H9 (cell line): ENCODE measurements around the gene KRT9. TPM values are rescaled to one million over a fixed set of nuclear protein-coding genes. Genes with fewer than 3 reads are reported as not detected.
"Not testable (repeated sequence)": the region's sequence is repeated elsewhere in the genome, so short reads cannot be mapped to it uniquely, and the experiment has no call there.

Experiments used
- DNase-seq: peaks from one replicate; pipeline ENCODE4 v3.0.0-alpha.2; 2017
- H2AFZ ChIP-seq: one replicate; pipeline ENCODE4 v1.6.1; 2013; ENCODE audit warnings: mild to moderate bottlenecking, low read length, control low read depth, moderate library complexity
- H2AK5ac ChIP-seq: 2 replicates; pipeline ENCODE4 v1.6.1; 2013; ENCODE audit warnings: low read length, control low read depth, mixed read lengths; ENCODE audit not compliant: insufficient read length
- H2BK120ac ChIP-seq: one replicate; pipeline ENCODE4 v1.6.1; 2013; ENCODE audit warnings: low read depth, mild to moderate bottlenecking, low read length, control low read depth, inconsistent platforms; ENCODE audit not compliant: poor library complexity, severe bottlenecking
- H2BK12ac ChIP-seq: 2 replicates; pipeline ENCODE4 v1.6.1; 2013; ENCODE audit warnings: low read length, control low read depth, mixed read lengths, low read depth; ENCODE audit not compliant: insufficient read length
- H2BK15ac ChIP-seq: 2 replicates; pipeline ENCODE4 v1.6.1; 2013; ENCODE audit warnings: low read depth, low read length, control low read depth
- H2BK20ac ChIP-seq: one replicate; pipeline ENCODE4 v1.6.1; 2013; ENCODE audit warnings: low read depth, mild to moderate bottlenecking, low read length, control low read depth, inconsistent platforms; ENCODE audit not compliant: poor library complexity, severe bottlenecking
- H2BK5ac ChIP-seq: 2 replicates; pipeline ENCODE4 v1.6.1; 2013; ENCODE audit warnings: low read length, control low read depth, mixed read lengths; ENCODE audit not compliant: insufficient read length
- H3K14ac ChIP-seq: 2 replicates; pipeline ENCODE4 v1.6.1; 2013; ENCODE audit warnings: low read length, control low read depth; ENCODE audit not compliant: insufficient read depth
- H3K18ac ChIP-seq: 2 replicates; pipeline ENCODE4 v1.6.1; 2013; ENCODE audit warnings: low read depth, mild to moderate bottlenecking, mixed read lengths, low read length, control low read depth; ENCODE audit not compliant: insufficient read length
- H3K23ac ChIP-seq: 2 replicates; pipeline ENCODE4 v1.6.1; 2013; ENCODE audit warnings: low read length, control low read depth, mixed read lengths, low read depth; ENCODE audit not compliant: insufficient read length
- H3K23me2 ChIP-seq: 2 replicates; pipeline ENCODE4 v1.6.1; 2013; ENCODE audit warnings: low read depth, mild to moderate bottlenecking, mixed read lengths, low read length, control low read depth; ENCODE audit not compliant: insufficient read length, poor library complexity, severe bottlenecking
- H3K27ac ChIP-seq: 2 replicates; pipeline ENCODE4 v1.5.1; 2013; ENCODE audit warnings: low read length, control low read depth, mixed read lengths, low read depth; ENCODE audit not compliant: insufficient read length
- H3K27me3 ChIP-seq: 2 replicates; pipeline ENCODE4 v1.6.1; 2013; ENCODE audit warnings: low read length, control low read depth, inconsistent platforms; ENCODE audit not compliant: insufficient read depth
- H3K4ac ChIP-seq: 2 replicates; pipeline ENCODE4 v1.6.1; 2013; ENCODE audit warnings: low read depth, mild to moderate bottlenecking, control low read depth, inconsistent platforms, low read length, moderate library complexity
- H3K4me1 ChIP-seq: 2 replicates; pipeline ENCODE4 v1.6.1; 2013; ENCODE audit warnings: low read length, control low read depth, inconsistent platforms; ENCODE audit not compliant: insufficient read depth
- H3K4me2 ChIP-seq: 2 replicates; pipeline ENCODE4 v1.6.1; 2013; ENCODE audit warnings: low read length, control low read depth, mixed read lengths; ENCODE audit not compliant: insufficient read length, insufficient read depth
- H3K56ac ChIP-seq: 2 replicates; pipeline ENCODE4 v1.6.1; 2013; ENCODE audit warnings: low read depth, mild to moderate bottlenecking, mixed read lengths, low read length, control low read depth; ENCODE audit not compliant: insufficient read length
- H3K79me1 ChIP-seq: 2 replicates; pipeline ENCODE4 v1.6.1; 2013; ENCODE audit warnings: low read depth, mild to moderate bottlenecking, moderate library complexity, low read length, control low read depth, inconsistent platforms; ENCODE audit not compliant: insufficient read depth, poor library complexity, severe bottlenecking
- H3K79me2 ChIP-seq: 2 replicates; pipeline ENCODE4 v1.6.1; 2013; ENCODE audit warnings: low read length, control low read depth, inconsistent platforms; ENCODE audit not compliant: insufficient read depth
- H3K9ac ChIP-seq: 2 replicates; pipeline ENCODE4 v1.6.1; 2013; ENCODE audit warnings: low read length, control low read depth, mixed read lengths; ENCODE audit not compliant: insufficient read length; ENCODE audit errors: extremely low read depth
- H3K9me3 ChIP-seq: one replicate; pipeline ENCODE4 v1.6.1; 2013; ENCODE audit warnings: low read depth, low read length, inconsistent platforms; ENCODE audit not compliant: control insufficient read depth
- H3T11ph ChIP-seq: one replicate; pipeline ENCODE4 v1.6.1; 2013; ENCODE audit warnings: mild to moderate bottlenecking, low read length, control low read depth, inconsistent platforms
- H4K20me1 ChIP-seq: one replicate; pipeline ENCODE4 v1.6.1; 2013; ENCODE audit not compliant: control insufficient read depth, insufficient read length, insufficient read depth
- H4K5ac ChIP-seq: 2 replicates; pipeline ENCODE4 v1.6.1; 2013; ENCODE audit warnings: low read depth, mild to moderate bottlenecking, mixed read lengths, low read length, control low read depth; ENCODE audit not compliant: insufficient read length
- H4K8ac ChIP-seq: replicated peaks from 2 replicates; pipeline ENCODE4 v1.6.1; 2013; ENCODE audit warnings: low read length, control low read depth, mixed read lengths, low read depth; ENCODE audit not compliant: insufficient read length
- H4K91ac ChIP-seq: 2 replicates; pipeline ENCODE4 v1.6.1; 2013; ENCODE audit warnings: low read depth, mild to moderate bottlenecking, moderate library complexity, mixed read lengths, low read length, control low read depth; ENCODE audit not compliant: insufficient read length
- H3K27ac Mint-ChIP-seq, 3 experiments: 2 replicates in 2 of 3; 3 replicates in 1 of 3; pipeline ENCODE4 v1.8.0; 2020 to 2021; ENCODE audit warnings: mixed read lengths in 3 of 3, mild to moderate bottlenecking in 1 of 3, moderate library complexity in 1 of 3
- H3K27me3 Mint-ChIP-seq: 2 replicates; pipeline ENCODE4 v1.8.0; 2021; ENCODE audit warnings: low read depth, mild to moderate bottlenecking, moderate library complexity, mixed read lengths
- H3K36me3 Mint-ChIP-seq, 3 experiments: 2 replicates in 2 of 3; 3 replicates in 1 of 3; pipeline ENCODE4 v1.8.0; 2020 to 2021; ENCODE audit warnings: low read depth in 3 of 3, mixed read lengths in 3 of 3; ENCODE audit not compliant: insufficient read depth in 1 of 3
- H3K4me1 Mint-ChIP-seq, 2 experiments: 2 replicates each; pipeline ENCODE4 v1.8.0; 2020; ENCODE audit warnings: mixed read lengths in 2 of 2
- H3K4me3 Mint-ChIP-seq, 2 experiments: 2 replicates in 1 of 2; 3 replicates in 1 of 2; pipeline ENCODE4 v1.8.0; 2020 to 2021; ENCODE audit warnings: mild to moderate bottlenecking in 2 of 2, mixed read lengths in 2 of 2, moderate library complexity in 1 of 2
- H3K9me3 Mint-ChIP-seq, 2 experiments: 2 replicates in 1 of 2; 3 replicates in 1 of 2; pipeline ENCODE4 v1.8.0; 2020; ENCODE audit warnings: mild to moderate bottlenecking in 2 of 2, mixed read lengths in 2 of 2, moderate library complexity in 1 of 2
- WGBS: extraction: QIAGEN DNeasy Blood & Tissue Kit; methylation state at CpG from one replicate; pipeline ENCODE4 v1.1.7; 2013; ENCODE audit warnings: missing lambda C conversion rate, low lambda C conversion rate, mixed read lengths; ENCODE audit not compliant: insufficient read length; ENCODE audit errors: extremely low coverage; 5-methylcytosine and 5-hydroxymethylcytosine counted together
- total RNA-seq: library from RNA; stranded (reverse); gene quantifications from 2 replicates; pipeline ENCODE4 v1.2.1, GENCODE V29; 2021
- TF ChIP-seq, protein P1 (sequence below): fragments of 200-600 bp; sonication (generic); conservative IDR thresholded peaks from 3 replicates; pipeline ENCODE4 v1.8.0; 2021; ENCODE audit warnings: antibody characterized with exemption, mild to moderate bottlenecking

Gene KRT9
- total RNA-seq, 1 experiment from 2014 or later: not detected

DNA sequence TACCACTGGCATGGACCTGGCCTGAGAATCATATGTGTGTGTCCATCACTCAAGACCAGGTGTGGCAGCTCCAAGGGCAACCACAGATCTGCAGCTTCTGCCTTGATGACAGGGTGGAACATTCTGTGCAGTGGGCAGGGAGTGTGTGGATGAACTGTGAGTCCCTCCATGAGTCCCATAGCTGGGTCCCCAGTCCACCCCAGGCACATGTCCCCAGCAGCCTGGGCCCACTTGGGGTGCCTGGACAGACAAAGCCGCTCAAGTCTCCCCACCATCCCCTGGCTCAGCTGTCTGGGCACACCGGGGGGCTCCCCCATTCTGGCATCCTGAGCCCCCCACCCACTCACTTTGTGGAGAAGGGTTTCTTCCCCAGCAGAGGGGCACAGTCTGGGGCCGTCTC is 45.3 kb upstream of the KRT9 start:
- Histone ChIP-seq H2AK5ac (no peak overlapping the region), H2BK20ac (no peak overlapping the region), H2BK12ac (no peak overlapping the region), H3K23ac (no peak overlapping the region), H2BK15ac (no peak overlapping the region), H2BK5ac (no peak overlapping the region), H3K27ac (no peak overlapping the region), H3K18ac (no peak overlapping the region), H3K14ac (no peak overlapping the region), H3K27me3 (no peaks in the 10 kb centered on the region), H3K9ac (no peak overlapping the region), H3K9me3 (no peaks in the 10 kb centered on the region), H3K4ac (no peak overlapping the region), H3K4me1 (no peaks in the 10 kb centered on the region; the same call in 1 of the 2 replicates), H4K8ac (no peak overlapping the region), H3K79me2 (no peaks in the 10 kb centered on the region), H4K91ac (no peak overlapping the region), H3K79me1 (no peaks in the 10 kb centered on the region), H3K4me2 (no peak overlapping the region), H3K23me2 (no peaks in the 10 kb centered on the region), H4K20me1 (no peaks in the 10 kb centered on the region), H3T11ph (no peak overlapping the region), H2AFZ (no peak overlapping the region), H4K5ac (no peak overlapping the region), H3K56ac (no peak overlapping the region), H2BK120ac (no peak overlapping the region)
- Mint-ChIP-seq H3K27me3 (peaks cover 5% of the 10 kb centered on the region; the same call in 1 of the 2 replicates), H3K9me3 (no peaks in the 10 kb centered on the region), H3K27ac (no peak overlapping the region), H3K4me1 (peaks cover 7 to 29% of the 10 kb centered on the region in 2 experiments), H3K4me3 (no peak overlapping the region), H3K36me3 (no peaks in the 10 kb centered on the region; a peak in 1 of 7 replicates)
- TF ChIP-seq, protein P1, sequence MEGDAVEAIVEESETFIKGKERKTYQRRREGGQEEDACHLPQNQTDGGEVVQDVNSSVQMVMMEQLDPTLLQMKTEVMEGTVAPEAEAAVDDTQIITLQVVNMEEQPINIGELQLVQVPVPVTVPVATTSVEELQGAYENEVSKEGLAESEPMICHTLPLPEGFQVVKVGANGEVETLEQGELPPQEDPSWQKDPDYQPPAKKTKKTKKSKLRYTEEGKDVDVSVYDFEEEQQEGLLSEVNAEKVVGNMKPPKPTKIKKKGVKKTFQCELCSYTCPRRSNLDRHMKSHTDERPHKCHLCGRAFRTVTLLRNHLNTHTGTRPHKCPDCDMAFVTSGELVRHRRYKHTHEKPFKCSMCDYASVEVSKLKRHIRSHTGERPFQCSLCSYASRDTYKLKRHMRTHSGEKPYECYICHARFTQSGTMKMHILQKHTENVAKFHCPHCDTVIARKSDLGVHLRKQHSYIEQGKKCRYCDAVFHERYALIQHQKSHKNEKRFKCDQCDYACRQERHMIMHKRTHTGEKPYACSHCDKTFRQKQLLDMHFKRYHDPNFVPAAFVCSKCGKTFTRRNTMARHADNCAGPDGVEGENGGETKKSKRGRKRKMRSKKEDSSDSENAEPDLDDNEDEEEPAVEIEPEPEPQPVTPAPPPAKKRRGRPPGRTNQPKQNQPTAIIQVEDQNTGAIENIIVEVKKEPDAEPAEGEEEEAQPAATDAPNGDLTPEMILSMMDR: no peak
- no CpG with 5 or more reads among the region's 3 CpGs for WGBS
- DNase-seq: no peak

DNA sequence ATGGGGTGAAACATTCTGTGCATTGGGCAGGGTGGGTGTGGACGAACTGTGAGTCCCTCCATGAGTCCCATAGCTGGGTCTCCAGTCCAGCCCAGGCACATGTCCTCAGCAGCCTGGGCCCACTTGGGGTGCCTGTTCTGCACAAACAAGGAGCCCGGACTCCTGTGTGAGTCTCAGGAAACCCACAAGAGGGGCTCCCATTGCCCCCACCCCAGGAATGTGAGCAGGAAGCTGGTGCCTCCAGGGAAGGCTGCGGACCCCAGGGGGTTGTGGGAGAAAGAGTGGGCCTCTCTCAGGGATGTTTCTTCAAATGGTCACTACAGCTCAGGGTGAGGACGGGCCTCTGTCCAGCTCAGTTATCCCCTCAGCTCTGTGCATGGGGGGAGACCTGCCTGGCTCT is 44.6 kb upstream of the KRT9 start:
- H3K79me2 ChIP-seq, H2AK5ac ChIP-seq, H3K9me3 ChIP-seq, H3K18ac ChIP-seq, H3K79me1 ChIP-seq, H3T11ph ChIP-seq, H3K14ac ChIP-seq, H3K4me3 Mint-ChIP-seq, H4K20me1 ChIP-seq, H2BK12ac ChIP-seq, H4K91ac ChIP-seq, H4K8ac ChIP-seq, H2BK15ac ChIP-seq, H3K4me1 ChIP-seq, H3K4me2 ChIP-seq, H3K9ac ChIP-seq, H3K36me3 Mint-ChIP-seq, H2AFZ ChIP-seq, H2BK5ac ChIP-seq, H3K56ac ChIP-seq, H3K9me3 Mint-ChIP-seq, H3K4ac ChIP-seq, H2BK120ac ChIP-seq, H3K27me3 Mint-ChIP-seq, H3K27me3 ChIP-seq, H3K23ac ChIP-seq, DNase-seq, H4K5ac ChIP-seq, H3K23me2 ChIP-seq, H2BK20ac ChIP-seq, H3K27ac ChIP-seq: not testable (repeated sequence)
- H3K4me1 Mint-ChIP-seq: peaks cover 6 to 29% of the 10 kb centered on the region in 2 experiments
- peak overlapping the region in 1 of 3 experiments; percentile 49; a peak in 2 of 7 replicates for H3K27ac Mint-ChIP-seq
- no CpG with 5 or more reads among the region's 4 CpGs for WGBS
